Measurements from ENCODE around the gene TMEM178B.
"Not testable (repeated sequence)": the region's sequence is repeated elsewhere in the genome, so short reads cannot be mapped to it uniquely, and the experiment has no call there.

TMEM178B gene

DNA sequence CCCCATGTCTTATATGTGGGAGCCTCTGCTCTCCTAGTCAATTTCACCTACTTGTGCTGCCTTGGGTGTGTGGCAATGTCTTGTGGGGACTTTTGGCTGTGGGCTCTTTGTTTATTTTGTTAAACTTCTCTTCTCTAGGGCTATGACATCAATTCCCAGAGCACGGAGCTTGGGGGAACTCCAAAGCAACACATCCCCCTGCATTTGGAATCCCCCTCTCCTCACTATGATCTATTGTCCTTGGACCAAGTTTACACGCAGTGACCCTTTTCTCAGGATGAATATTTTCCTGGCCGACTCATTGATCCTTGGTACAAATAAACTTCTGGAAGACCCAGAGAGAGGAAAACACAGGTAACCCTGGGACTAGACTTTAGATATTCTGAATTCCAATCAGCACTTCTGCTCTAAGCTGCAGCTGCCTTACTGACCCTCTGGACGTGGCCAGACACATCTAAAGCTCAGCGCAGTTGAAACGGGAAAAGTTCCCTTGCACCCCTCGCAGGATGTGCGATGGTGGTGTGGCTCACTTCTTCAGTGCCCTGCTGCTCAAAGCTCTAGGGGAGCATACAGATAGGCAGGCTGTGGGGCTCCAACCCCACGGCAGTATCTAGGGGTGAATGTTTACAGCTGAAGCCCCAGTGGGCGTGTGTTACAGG is 110.8 kb downstream of the TMEM178B start:
- DNase-seq (ENCODE audit: low read depth, low spot score) = no peak

DNA sequence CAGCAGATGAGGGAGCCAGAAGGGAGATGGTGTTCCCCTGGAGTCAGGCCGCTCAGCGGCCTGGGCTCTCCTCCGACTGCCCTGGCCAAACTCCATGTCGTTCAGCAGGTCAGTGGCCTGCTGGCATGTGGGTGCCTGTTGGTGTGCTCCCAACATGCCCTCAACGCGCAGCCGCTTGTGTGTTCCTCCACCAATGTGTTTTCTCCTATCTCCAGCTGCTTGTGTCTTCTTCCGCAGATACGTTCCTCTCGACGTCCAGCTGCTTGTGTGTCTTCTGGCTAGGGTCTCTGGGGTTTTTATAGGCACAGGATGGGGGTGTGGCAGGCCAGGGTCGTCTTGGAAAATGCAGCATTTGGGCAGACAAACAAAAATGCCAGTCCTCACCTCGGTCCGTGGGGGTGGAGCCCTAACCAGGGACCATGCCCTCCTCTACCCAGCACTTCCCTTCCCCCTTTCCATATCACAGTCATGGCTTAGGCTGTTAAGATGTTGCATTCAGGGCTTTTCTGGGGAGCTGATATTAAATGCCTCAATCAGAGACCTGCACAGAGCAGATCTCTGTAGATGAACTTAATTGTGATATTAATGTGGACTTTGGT is 111.6 kb downstream of the TMEM178B start:
- no peak for DNase-seq (ENCODE audit: low read depth, low spot score)

DNA sequence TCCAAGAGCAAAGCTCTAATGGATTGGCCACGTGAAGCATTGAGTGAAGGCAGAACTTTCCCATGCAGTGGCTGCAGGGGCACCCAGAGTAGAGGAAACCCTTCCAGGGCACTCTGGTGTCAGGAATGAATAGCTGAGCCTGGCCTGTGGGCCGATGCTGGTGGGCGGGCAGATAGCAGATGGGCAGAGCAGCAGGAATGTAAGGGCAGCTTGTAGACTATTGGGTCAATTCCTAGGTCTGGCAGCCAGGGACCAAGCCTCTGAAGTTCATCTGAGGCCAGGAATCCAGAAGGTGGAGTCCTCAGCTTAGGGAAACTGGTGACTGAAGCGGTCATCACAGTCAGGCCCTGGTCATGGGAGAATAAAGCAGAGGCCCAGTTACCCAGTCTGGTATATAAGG is 115.4 kb downstream of the TMEM178B start:
- DNase-seq (ENCODE audit: low read depth, low spot score) = no peak

DNA sequence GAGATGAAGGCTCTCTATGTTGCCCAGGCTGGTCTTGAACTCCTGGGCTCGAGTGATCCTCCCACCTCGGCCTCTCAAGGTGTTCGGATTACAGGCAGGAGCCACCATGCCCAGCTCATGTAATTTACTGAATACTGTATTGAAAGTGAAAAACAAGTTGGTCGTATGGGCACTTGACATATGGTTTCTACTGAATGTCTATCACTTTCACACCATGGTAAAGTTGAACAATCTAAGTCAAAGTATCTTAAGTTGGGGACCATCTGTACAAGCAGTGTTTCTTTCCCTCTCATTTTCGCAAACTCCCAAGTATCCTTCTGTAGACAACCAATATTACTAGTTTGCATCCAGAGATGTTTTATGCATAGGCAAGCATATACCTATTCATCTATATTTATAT is 116.6 kb downstream of the TMEM178B start:
- no peak for DNase-seq (ENCODE audit: low read depth, low spot score)

DNA sequence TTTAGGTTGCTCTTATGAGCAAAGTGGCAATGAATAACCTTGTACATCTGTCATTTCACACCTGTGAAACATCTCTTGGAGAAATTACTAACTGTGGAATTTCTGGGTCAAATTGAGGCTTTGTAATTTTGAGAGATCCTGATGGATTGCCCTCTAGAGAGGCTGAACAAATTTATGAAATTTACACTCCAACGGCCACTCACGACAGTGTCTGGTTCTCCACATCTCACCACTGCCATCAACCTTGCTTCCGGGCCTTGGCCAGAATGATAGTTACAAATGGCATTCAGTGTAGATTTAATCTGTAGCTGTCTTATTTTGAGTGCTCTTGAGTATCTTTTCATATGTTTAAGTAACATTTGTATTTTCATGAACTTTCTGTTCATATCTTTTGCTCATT is 117.4 kb downstream of the TMEM178B start:
- no peak for DNase-seq (ENCODE audit: low read depth, low spot score)

DNA sequence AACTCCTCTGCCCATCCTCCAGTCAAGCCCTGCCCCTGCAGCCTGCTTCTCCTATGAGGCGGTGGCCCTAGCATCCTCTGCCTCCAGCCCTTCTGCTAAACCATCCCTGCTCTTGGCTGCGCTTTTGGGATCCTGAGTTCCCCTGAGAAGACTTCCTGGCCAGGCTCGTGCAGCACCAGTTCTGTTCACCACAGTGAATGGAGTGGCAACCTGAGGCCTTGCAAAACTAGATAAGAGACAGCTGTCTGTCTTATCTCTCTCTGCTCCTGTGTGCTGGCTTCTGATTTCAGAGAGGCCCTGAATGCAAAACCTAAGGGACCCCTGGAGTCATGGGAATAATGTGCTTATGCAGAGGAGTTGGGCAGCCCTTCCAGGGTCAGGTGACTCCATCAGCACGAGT is 119.2 kb downstream of the TMEM178B start:
- no peak for DNase-seq (ENCODE audit: low read depth, low spot score)

DNA sequence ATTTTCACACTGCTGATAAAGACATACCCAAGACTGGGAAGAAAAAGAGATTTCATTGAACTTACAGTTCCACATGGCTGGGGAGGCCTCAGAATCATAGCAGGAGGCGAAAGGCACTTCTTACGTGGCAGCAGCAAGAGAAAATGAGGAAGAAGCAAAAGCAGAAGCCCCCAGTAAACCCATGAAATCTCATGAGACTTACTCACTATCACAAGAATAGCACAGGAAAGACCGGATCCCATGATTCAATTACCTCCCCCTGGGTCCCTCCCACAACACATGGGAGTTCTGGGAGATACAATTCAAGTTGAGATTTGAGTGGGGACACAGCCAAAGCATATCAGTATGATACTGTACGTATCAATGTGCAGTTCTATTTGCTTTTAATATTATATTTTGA is 121.9 kb downstream of the TMEM178B start:
- DNase-seq (ENCODE audit: low read depth, low spot score) = not testable (repeated sequence)

DNA sequence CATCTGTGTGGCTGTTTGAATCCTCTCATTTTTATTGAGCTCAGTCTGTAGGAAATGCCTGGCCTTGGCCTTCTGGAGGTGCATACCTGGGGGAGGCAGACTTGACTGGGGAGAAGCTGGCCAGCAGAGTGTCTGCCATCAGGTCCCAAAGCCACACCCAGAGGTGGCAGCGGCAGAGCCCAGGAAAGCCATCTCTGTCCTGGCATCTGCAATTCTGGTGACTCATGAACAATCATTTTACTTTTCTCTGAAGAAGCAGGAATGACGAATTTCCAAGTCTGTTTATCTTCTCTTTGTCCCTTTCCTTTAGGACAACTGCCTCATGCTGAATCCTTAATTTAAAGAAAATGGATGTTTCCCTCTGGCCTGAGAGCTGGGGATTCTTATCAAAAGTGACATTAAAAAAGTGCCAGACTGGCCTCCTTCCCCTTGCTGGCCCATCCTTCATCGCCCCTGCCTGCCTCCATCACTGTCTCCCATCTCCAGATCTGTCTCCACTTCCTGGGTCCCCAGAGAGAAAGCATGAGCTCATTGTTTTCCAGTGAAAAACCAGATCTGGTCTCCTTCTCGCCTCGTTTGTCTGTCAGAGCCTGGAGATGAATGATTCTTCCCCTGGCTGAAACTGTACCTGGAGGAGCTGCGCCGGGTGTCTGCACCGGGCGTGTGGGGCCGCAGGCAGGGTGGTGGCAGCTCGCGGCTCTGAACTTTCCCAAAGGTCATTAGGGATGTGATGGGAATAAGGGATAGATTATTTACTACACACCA is 124.5 kb downstream of the TMEM178B start:
- no peak for DNase-seq (ENCODE audit: low read depth, low spot score)

DNA sequence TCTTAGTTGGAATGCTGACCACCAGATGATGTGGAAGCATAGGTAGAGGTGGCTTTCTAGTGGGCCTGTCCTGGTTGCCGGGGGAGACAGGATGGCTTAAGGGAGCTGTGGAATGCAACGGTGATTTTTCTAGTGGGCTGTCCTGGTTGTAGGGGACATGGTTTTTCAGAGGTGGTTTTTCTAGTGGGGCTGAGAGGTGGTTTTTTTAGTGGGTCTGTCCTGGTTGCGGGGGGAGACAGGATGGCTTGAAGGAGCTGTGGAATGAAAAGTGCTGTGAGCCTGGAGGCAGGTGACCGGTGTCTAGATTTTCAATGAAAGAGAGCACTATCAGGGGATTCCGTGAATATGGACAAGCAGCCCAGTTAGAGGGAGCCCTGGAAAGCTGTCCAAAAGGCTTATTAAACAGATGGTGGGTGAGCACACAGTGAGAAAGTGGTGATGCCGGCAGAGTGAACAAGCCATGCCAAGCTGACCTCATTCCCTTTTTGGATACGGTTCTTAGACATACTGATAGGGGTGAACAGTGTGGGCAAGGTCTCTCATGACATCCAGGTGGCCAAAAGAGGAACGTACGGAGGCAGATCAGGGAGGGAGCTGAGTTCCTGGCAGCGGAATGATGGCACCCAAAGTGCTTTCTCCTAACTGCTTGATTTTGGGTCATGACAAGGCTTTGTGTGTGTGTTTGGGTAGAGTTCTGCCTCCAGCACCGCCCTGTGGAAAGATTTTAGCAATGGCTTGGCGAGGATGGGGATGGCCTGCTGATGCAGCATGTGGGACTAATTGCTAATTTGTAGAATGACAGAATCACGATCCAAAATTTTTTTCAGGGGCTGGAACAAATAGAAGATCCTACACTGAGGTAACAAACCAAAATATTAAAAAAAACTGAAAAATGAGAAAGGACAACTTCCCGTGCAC is 126.6 kb downstream of the TMEM178B start:
- no peak for DNase-seq (ENCODE audit: low read depth, low spot score)

DNA sequence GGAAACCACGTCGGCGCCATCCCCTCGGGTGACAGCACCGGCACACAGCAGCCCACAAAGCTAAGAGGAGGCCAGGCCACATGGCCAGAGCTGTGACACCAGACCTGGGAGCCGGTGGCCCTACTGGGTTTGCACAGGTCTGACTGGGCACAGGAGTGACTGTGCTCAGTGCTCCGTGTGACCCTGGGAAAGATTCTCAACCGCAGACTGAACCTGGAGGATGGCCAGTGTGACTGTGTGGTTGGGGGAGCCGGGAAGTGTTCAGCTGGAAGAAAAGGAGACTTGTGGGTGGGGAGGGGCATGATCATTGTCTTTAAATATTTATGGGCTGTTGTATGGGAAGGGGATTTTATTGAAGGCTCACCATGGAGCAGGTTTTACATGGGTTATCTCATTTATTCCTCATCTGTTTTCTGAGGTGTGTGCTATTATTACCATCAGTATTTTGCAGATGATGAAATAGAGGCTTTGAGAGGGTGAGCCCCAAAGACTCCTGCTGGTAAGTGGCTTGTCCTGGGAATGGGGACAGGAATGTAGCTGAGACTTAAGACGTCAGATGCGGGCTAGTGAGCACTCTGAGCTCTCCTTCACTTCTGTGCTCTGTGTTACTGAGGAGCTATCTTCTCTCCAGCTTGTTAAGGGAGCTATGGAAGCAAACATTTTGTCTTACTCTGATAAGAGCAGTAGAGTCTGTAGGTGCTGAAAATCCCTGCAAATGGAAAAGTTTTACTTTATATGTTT is 127.5 kb downstream of the TMEM178B start:
- DNase-seq (ENCODE audit: low read depth, low spot score) = no peak

DNA sequence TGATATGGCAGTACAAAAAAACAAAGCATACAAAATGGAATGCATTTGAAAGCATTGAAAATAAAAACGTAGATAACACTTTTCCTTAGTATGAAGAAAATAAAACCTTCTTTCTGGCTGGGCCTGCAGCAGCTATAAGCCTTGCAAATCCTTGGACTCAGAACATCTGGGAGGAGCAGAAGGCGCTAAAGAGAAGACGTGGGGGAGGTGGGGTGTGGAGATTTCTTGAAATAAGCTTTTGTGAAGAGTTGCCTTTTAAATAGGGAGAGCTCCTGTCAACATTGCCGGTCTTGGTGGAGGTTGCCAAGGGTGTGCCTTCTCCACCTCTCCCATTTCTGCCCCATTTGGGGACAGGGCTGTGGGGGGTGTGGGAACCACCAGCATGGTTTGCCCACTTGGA is 128.7 kb downstream of the TMEM178B start:
- DNase-seq (ENCODE audit: low read depth, low spot score) = no peak

DNA sequence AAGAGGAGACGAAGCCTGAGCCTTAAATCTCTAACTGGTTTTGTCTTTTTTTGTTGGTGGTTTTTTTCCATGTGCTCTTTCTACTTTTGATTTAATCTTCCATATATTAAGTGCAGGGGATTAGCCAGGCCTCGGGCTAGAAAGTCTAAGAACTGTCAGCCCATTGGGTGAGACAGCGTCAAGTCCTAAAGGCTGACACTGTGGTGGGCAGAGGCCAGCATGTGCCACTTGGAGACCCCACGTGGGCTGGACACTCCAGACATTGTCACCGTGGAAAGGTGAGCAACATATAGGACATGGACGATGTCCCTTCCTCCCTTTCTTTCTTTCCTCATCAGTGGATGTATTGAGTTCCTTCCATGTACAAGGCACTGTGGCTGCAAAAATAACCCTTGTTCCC is 129.3 kb downstream of the TMEM178B start:
- DNase-seq (ENCODE audit: low read depth, low spot score) = no peak

DNA sequence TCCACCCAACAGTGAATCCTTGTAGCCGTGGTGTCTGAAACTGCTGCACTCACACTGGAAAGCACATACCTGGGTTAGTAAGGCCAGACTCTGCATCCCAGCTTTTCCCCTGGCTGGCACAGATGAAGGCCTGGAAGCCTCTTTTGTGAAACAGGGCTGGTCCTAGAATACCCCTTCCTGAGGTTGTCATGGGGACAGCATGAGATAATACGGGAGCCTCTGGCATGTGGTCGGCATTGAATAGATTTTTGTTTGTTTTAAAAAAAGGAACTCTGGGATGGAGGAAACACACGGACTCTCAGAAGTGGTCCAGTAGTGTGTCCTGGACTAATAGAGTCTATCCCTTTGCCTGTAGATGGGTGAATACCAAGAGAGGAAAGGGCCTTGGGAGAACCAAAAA is 129.7 kb downstream of the TMEM178B start:
- DNase-seq (ENCODE audit: low read depth, low spot score) = no peak

DNA sequence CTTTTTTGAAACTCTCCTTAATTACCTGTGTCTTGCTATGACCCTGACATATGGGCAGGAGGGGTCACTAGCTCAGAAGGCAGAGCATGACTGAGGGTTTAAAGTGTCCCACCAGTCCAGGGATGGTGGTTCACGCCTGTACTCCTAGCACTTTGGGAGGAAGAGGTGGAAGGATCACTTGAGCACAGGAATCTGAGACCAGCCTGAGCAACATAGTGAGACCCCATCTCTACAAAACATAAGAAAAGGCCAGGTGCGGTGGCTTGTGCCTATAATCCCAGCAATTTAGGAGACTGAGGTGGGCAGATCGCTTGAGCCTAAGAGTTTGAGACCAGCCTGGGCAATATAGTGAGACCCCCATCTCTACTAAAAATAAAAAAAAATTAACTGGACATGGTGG is 133.8 kb downstream of the TMEM178B start:
- DNase-seq (ENCODE audit: low read depth, low spot score) = no peak

DNA sequence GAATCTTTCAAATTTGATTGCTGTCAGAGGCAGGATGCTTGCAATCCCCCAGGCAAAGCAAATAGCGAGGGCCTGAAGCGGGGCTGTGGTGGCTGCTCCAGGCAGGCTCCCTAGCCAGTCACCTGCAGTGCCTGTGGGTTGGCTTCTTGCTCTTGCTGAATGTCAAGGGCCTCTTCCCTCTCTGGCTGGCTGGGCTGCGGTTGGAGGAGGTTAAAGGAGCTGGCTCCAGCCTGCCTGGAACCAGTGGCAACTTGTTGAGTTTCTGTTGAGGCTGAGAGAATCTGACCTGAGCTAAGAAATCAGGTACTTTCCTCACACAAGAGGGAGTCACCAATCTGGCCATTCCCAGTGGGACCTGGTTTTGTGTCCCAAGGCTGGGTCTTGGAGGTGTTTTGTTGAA is 134.7 kb downstream of the TMEM178B start:
- no peak for DNase-seq (ENCODE audit: low read depth, low spot score)

DNA sequence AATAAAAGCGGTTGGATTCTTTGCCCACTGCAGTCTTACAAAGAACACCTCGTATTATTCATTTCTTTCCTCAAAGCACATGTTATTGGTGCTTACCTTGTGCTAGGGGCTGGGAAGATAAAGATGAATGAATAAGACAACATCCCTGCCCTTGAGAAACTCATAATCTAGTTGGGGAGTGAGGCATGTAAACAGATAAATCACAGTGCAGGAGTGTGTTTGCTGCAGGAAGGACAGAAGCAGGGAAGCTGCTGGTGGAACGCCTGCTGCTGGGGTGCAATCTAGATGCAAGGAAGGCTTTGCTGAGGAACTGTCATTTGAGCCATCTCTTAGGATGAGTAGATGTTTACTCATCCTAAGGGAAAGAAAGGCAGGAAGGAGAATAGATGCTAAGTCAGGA is 135.6 kb downstream of the TMEM178B start:
- DNase-seq (ENCODE audit: low read depth, low spot score) = no peak

DNA sequence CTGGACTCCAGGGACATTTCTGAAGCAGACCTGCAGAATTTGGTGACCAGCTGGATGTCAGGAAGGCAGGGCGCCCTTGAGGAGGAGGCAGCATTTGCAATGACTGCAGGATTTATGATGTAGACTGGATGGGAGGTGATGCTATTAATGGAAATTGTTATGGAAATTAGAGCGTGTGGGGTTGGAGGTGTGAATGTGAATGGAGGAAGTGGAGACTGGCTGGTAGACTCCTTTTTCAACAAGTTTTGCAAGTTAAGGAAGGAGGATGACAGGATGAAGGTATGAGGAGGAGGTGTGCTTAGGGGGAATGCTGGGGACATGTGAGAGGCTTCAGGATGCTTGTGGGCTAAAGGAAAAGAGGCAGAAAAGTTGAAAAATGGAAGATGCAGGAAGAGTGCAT is 137.0 kb downstream of the TMEM178B start:
- no peak for DNase-seq (ENCODE audit: low read depth, low spot score)

DNA sequence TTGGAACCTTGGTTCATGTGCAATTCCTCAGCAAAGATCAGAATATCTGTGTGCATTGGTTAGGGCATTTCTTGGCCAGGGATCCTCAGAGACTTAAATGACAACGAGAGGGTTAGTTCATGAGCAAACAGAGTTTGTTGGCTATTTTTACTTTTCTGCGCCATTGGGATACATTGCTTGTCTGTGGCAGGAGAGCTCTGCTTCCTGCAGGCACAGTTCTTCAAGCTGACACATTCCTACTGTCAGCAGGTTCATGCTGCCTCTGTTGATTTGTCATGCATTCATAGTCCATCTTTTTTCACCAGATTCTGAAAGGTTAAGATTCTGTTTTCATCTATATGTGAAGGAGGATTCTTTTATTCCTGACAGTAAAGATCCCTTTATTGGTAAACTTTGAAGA is 139.4 kb downstream of the TMEM178B start:
- DNase-seq (ENCODE audit: low read depth, low spot score) = no peak

DNA sequence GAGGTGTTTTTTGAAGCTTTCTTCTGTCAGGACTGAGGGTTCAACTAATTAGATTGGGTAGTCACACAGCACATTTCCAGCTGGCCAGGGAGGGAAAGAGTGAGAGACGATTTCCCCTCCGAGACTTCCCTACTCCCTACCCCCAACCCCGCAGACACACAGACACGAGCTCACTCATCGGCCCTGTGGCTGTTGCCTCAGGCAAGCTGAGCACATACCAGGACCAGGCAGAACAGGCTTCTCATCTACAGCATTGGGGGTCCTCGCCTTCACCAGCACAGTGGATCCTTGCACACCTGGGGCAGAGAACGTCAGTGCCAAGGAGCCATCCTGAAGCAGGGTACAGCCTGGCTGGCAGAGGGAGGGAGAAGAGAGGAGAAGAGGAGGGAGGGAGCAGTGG is 144.1 kb downstream of the TMEM178B start:
- DNase-seq (ENCODE audit: low read depth, low spot score) = no peak

DNA sequence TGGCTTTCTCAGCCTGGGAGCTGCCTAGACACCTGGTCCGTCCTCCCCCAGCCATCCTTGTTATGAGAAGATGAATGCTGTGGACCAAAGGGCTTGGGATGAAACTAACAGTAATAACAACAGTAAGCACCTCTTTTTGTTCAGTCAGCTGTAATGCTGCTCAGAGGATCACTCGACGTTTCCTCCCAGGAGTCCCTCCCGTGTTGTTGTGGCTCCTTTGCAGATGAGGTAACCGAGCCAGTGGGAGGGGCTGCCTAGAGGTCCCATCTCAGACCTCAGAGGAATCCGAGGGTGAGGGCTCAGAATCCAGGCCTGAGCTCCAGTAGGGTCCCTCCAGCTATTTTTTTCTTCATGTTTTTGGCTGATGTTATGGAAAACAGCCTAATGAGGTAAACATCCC is 145.1 kb downstream of the TMEM178B start:
- DNase-seq (ENCODE audit: low read depth, low spot score) = no peak

DNA sequence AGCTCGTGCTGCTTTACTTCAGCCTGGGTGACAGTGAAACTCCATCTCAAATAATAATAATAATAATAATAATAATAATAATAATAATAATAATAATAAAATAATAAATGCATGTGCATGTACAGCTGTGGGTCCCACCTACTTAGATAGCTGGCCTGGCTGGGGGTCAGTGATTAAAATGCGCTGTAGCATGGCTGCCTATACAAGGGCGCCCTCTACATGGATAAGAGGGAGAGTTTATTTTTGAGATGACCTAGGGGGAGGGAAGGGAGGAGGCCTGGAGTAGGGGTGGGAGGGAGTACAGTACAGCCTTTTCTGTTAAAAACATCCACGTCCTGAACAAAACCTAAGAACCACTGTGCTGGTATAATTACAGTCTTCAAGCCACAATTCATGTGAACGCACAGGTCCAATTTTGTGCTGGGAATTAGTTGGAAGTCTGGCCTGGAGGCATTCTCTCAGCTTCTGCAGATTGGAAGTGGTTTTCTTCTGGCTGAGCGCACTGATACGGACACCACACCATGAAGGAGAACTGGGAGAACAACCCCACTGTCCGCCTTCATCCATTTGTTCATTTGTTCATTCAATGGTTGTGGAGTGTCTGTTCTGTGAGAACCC is 146.5 kb downstream of the TMEM178B start:
- DNase-seq (ENCODE audit: low read depth, low spot score) = no peak
